PC-9 (cell line): ENCODE measurements around the gene NUP62CL. TPM values are rescaled to one million over a fixed set of nuclear protein-coding genes. Genes with fewer than 3 reads are reported as not detected.
A peak's percentile ranks its signal among the peaks of the same experiment; 100 is the strongest.

Source experiments
- BruUV-seq: library from RNA; stranded (reverse); fragments of 400-500 nt; replicated peaks from 2 replicates; lab custom pipeline; 2021; lab: Mats Ljungman, UMichigan
- CTCF ChIA-PET: fragments of 300-600 bp; sonication (Branson Sonifier 250); formaldehyde crosslinking; loops from one replicate; lab custom pipeline; 2022; ENCODE audit warnings: antibody characterized with exemption; lab: Charles Lee
- POLR2A ChIA-PET: fragments of 300-600 bp; sonication (Branson Sonifier 250); formaldehyde crosslinking; loops from one replicate; lab custom pipeline; 2022; ENCODE audit warnings: antibody characterized with exemption; ENCODE audit not compliant: unreplicated experiment; lab: Charles Lee
- DNase-seq, 2 experiments: peaks; one replicate each; pipeline versions ENCODE4 v3.0.0 to v3.0.0-alpha.2; 2015 to 2022; ENCODE audit warnings: mixed read lengths in 1 of 2
- H2AFZ ChIP-seq: fragments of 200-600 bp; sonication (generic); 2 replicates; pipeline ENCODE4 v1.8.1; 2017; ENCODE audit warnings: antibody characterized with exemption
- H3F3A ChIP-seq: fragments of 200-600 bp; sonication (generic); 2 replicates; pipeline ENCODE4 v1.8.1; 2017; ENCODE audit warnings: antibody characterized with exemption, mild to moderate bottlenecking, low read depth; ENCODE audit not compliant: insufficient read depth
- H3K27ac ChIP-seq: fragments of 200-600 bp; sonication (generic); 2 replicates; pipeline ENCODE4 v1.6.1; 2016; ENCODE audit warnings: mixed run types
- H3K27me3 ChIP-seq: fragments of 200-600 bp; sonication (generic); 2 replicates; pipeline ENCODE4 v1.6.1; 2016; ENCODE audit warnings: low read depth, mixed run types; ENCODE audit not compliant: insufficient read depth
- H3K36me3 ChIP-seq: fragments of 200-600 bp; sonication (generic); 2 replicates; pipeline ENCODE4 v1.6.1; 2016; ENCODE audit warnings: low read depth, mixed run types
- H3K4me1 ChIP-seq: fragments of 200-600 bp; sonication (generic); replicated peaks from 2 replicates; pipeline ENCODE4 v1.6.1; 2016; ENCODE audit warnings: mixed run types; ENCODE audit not compliant: insufficient read depth
- H3K4me2 ChIP-seq: fragments of 200-600 bp; sonication (generic); 2 replicates; pipeline ENCODE4 v1.6.1; 2017; ENCODE audit warnings: mixed run types
- H3K4me3 ChIP-seq: fragments of 200-600 bp; sonication (generic); 2 replicates; pipeline ENCODE4 v1.6.1; 2016; ENCODE audit warnings: mixed run types
- H3K79me2 ChIP-seq: fragments of 200-600 bp; sonication (generic); 2 replicates; pipeline ENCODE4 v1.6.1; 2017; ENCODE audit warnings: low read depth, mixed run types
- H3K9me2 ChIP-seq: fragments of 200-600 bp; sonication (generic); 2 replicates; pipeline ENCODE4 v1.8.1; 2017; ENCODE audit warnings: mild to moderate bottlenecking; ENCODE audit not compliant: insufficient read depth
- H3K9me3 ChIP-seq: fragments of 200-600 bp; sonication (generic); 2 replicates; pipeline ENCODE4 v1.8.1; 2016; ENCODE audit warnings: low read depth; ENCODE audit not compliant: insufficient read depth
- H4K20me1 ChIP-seq: fragments of 200-600 bp; sonication (generic); 2 replicates; pipeline ENCODE4 v1.8.1; 2017; ENCODE audit not compliant: insufficient read depth
- EZH2 ChIP-seq: fragments of 200-600 bp; sonication (generic); IDR thresholded peaks from 2 replicates; pipeline ENCODE4 v1.8.0; 2017; ENCODE audit warnings: antibody characterized with exemption, low read depth
- intact Hi-C: fragments of 100-400 bp; cut with micrococcal nuclease; formaldehyde crosslinking; loops from one replicate; pipeline ENCODE4 v1.10.0; 2022; ENCODE audit not compliant: unreplicated experiment
- total RNA-seq: library from RNA; stranded (reverse); gene quantifications from 2 replicates; pipeline ENCODE4 v1.2.3, GENCODE V29; 2021
- TF ChIP-seq, protein P1 (sequence below): fragments of 200-600 bp; sonication (generic); conservative IDR thresholded peaks from 2 replicates; pipeline ENCODE4 v1.6.1; 2017; ENCODE audit warnings: mixed run types, antibody characterized with exemption, mild to moderate bottlenecking, moderate library complexity

NUP62CL gene
- total RNA-seq, 1 experiment from 2014 or later: 20.9 TPM

DNA sequence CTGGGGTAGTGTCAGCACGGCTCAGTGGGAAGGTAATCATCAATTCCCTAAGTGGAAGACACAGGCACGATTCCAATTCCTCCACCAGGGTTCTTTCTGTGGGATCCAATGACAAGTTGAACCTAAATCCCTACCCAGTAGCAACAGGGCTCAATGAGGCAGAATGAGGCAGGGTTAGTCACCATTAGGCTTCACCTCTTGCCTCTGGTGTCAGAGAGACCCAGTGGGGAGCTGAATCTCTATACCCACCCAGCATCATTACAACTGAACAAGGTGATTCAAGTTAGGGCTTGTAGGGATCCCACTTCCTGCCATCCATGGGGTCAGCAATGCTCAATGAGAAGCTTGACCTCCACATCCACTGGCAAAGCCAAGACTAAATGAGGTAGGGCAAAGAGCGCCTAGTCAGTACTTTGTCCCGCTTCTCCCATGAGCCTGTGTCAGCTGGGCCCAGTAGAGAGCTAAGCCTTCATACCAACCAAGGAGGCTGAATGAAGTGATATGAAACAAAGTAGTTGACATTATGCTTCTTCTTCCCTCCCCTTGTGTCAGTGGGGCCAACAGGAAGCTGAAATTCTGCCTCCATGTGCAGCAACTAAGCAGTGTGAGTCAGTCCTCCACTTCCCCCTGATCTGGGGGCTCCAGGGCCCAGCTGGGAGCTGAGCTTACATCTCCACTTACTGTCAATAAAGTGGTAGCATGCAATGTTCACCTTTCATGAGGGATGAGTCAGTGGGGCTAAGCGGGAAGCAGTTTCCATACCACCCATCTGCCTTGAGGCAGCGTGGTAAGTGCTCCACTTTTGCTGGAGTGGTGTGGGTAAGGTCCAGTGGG is 51.2 kb downstream of the NUP62CL start:
- intact Hi-C loops: no loop called here
- ChIA-PET POLR2A (interaction anchor here (0.5 kb wide), 1 partner anchor 126 kb away, joined by 5 read pairs; no protein-coding TSS in a partner anchor), CTCF (no interaction called here)
- Histone ChIP-seq H3K4me3 (peak overlapping the region; percentile 62), H3K79me2 (0 out of 2 replicates have a peak, but pooled peaks cover 5% of the 10 kb centered on the region), H3F3A (peaks cover 9% of the 10 kb centered on the region; the same call in 1 of the 2 replicates), H3K9me3 (no peaks in the 10 kb centered on the region), H2AFZ (peak overlapping the region; percentile 81), H3K27ac (peak overlapping the region; percentile 54), H4K20me1 (no peaks in the 10 kb centered on the region), H3K4me1 (peaks cover 15% of the 10 kb centered on the region), H3K4me2 (peak overlapping the region; percentile 79), H3K27me3 (no peaks in the 10 kb centered on the region), H3K36me3 (peaks cover 10% of the 10 kb centered on the region; the same call in 1 of the 2 replicates), H3K9me2 (no peaks in the 10 kb centered on the region)
- BruUV-seq: no TSS peak
- DNase-seq: peak; percentile 25 to 84
- TF ChIP-seq, protein P1, sequence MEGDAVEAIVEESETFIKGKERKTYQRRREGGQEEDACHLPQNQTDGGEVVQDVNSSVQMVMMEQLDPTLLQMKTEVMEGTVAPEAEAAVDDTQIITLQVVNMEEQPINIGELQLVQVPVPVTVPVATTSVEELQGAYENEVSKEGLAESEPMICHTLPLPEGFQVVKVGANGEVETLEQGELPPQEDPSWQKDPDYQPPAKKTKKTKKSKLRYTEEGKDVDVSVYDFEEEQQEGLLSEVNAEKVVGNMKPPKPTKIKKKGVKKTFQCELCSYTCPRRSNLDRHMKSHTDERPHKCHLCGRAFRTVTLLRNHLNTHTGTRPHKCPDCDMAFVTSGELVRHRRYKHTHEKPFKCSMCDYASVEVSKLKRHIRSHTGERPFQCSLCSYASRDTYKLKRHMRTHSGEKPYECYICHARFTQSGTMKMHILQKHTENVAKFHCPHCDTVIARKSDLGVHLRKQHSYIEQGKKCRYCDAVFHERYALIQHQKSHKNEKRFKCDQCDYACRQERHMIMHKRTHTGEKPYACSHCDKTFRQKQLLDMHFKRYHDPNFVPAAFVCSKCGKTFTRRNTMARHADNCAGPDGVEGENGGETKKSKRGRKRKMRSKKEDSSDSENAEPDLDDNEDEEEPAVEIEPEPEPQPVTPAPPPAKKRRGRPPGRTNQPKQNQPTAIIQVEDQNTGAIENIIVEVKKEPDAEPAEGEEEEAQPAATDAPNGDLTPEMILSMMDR: no peak
- TF ChIP-seq EZH2: no peak

DNA sequence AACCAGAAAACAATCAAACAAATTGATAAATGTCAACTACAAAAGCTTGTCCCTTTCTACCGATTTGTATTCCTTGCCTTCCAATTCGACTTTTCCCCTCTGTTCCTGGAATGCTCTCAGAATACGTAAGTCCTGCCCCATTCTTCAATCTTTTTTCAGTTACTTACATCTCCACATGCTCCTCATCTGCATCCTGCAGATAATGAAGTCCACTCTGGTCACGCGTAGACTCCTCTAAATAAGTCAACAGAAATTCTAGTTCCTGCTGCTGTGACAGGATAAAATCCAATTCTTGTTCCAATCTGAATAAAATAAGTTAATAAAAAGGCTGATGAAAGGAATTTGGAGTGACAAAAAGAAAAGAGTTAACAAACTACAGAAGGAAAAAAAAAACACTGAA is 53.2 kb downstream of the NUP62CL start:
- DNase-seq: no peak
- TF ChIP-seq, protein P1: no peak
- no peak for TF ChIP-seq EZH2
- ChIA-PET POLR2A (no interaction called here), CTCF (no interaction called here)
- no peak overlapping the region for H3K4me3 ChIP-seq
- no peaks in the 10 kb centered on the region for H3K9me3 ChIP-seq
- H3K36me3 ChIP-seq: peaks cover 10% of the 10 kb centered on the region; the same call in 1 of the 2 replicates
- H3K4me1 ChIP-seq: peaks cover 15% of the 10 kb centered on the region
- H3K79me2 ChIP-seq: 0 out of 2 replicates have a peak, but pooled peaks cover 5% of the 10 kb centered on the region
- peaks cover 9% of the 10 kb centered on the region; the same call in 1 of the 2 replicates for H3F3A ChIP-seq
- no TSS peak for BruUV-seq
- intact Hi-C loops: no loop called here
- H4K20me1 ChIP-seq: no peaks in the 10 kb centered on the region
- H3K4me2 ChIP-seq: no peak overlapping the region
- H3K27me3 ChIP-seq: no peaks in the 10 kb centered on the region
- no peak overlapping the region for H2AFZ ChIP-seq
- H3K9me2 ChIP-seq: no peaks in the 10 kb centered on the region
- H3K27ac ChIP-seq: no peak overlapping the region

DNA sequence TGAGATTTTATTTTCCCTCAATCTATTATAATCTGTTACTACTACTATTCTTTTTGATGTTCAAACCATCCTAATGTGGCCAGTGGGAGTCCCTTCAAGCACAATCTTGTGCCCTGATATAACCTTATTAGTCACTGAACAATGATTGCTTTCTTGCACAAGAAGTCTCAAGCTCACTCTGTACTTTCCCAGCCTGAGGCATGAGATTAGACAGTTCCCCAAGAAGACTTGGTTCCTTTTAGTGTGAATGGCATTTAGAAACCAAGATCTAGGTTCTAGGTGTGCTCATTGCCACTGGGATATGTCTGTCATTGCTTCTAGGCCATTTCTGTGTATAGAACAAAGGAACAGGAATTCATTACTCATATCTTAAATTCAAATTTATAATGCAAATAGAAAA is 59.6 kb downstream of the NUP62CL start:
- Histone ChIP-seq H3K27ac (no peak overlapping the region), H3K4me3 (no peak overlapping the region), H2AFZ (no peak overlapping the region), H3K27me3 (no peaks in the 10 kb centered on the region), H3K79me2 (no peaks in the 10 kb centered on the region), H3K9me2 (no peaks in the 10 kb centered on the region), H3K4me1 (0 out of 2 replicates have a peak, but pooled peaks cover 3% of the 10 kb centered on the region), H4K20me1 (no peaks in the 10 kb centered on the region), H3K4me2 (no peak overlapping the region), H3K9me3 (no peaks in the 10 kb centered on the region; the same call in 1 of the 2 replicates), H3F3A (0 out of 2 replicates have a peak, but pooled peaks cover 5% of the 10 kb centered on the region), H3K36me3 (peaks cover 14% of the 10 kb centered on the region)
- DNase-seq: peak in 1 of 2 experiments; percentile 64
- intact Hi-C loops: no loop called here
- ChIA-PET POLR2A (no interaction called here), CTCF (no interaction called here)
- TF ChIP-seq, protein P1: no peak
- no peak for TF ChIP-seq EZH2
- no TSS peak for BruUV-seq
